Activated CD4-positive, alpha-beta memory T cell treated with anti-CD3 and anti-CD28 coated beads for 36 hours (primary cell): ENCODE data around the gene SGPP2. TPM values are rescaled to one million over a fixed set of nuclear protein-coding genes. Genes with fewer than 3 reads are reported as not detected.
"Not testable (repeated sequence)": the region's sequence is repeated elsewhere in the genome, so short reads cannot be mapped to it uniquely, and the experiment has no call there.

ENCODE experiments used
- CTCF ChIA-PET: fragments of 350-600 bp; sonication (Branson Sonifier 250); formaldehyde crosslinking; loops from one replicate; lab custom pipeline; 2021; ENCODE audit warnings: antibody characterized with exemption, inconsistent platforms; lab: Charles Lee
- POLR2A ChIA-PET: fragments of 350-600 bp; sonication (Branson Sonifier 250); formaldehyde crosslinking; loops from one replicate; lab custom pipeline; 2021; ENCODE audit warnings: antibody characterized with exemption; lab: Charles Lee
- DNase-seq: peaks from one replicate; pipeline ENCODE4 v3.0.0-alpha.2; 2020
- H3K27ac Mint-ChIP-seq: one replicate; pipeline ENCODE4 v1.8.0; 2021; ENCODE audit warnings: mixed read lengths
- H3K27me3 Mint-ChIP-seq: one replicate; pipeline ENCODE4 v1.8.0; 2021; ENCODE audit warnings: mixed read lengths
- H3K36me3 Mint-ChIP-seq: one replicate; pipeline ENCODE4 v1.8.0; 2021; ENCODE audit warnings: mixed read lengths
- H3K4me1 Mint-ChIP-seq: one replicate; pipeline ENCODE4 v1.8.0; 2021; ENCODE audit warnings: low read depth, mixed read lengths
- H3K4me3 Mint-ChIP-seq: one replicate; pipeline ENCODE4 v1.8.0; 2021; ENCODE audit warnings: mild to moderate bottlenecking, mixed read lengths
- H3K9me3 Mint-ChIP-seq: one replicate; pipeline ENCODE4 v1.8.0; 2021; ENCODE audit warnings: mixed read lengths
- intact Hi-C: fragments of 100-400 bp; cut with micrococcal nuclease; formaldehyde crosslinking; loops from one replicate; pipeline ENCODE4 v1.15.1; 2023
- total RNA-seq, 2 experiments: library from RNA; stranded (reverse); gene quantifications; one replicate each; pipeline ENCODE4 v1.2.3, GENCODE V29; 2021

SGPP2 gene
- total RNA-seq, 2 experiments from 2014 or later: 20.3 to 20.8 TPM

DNA sequence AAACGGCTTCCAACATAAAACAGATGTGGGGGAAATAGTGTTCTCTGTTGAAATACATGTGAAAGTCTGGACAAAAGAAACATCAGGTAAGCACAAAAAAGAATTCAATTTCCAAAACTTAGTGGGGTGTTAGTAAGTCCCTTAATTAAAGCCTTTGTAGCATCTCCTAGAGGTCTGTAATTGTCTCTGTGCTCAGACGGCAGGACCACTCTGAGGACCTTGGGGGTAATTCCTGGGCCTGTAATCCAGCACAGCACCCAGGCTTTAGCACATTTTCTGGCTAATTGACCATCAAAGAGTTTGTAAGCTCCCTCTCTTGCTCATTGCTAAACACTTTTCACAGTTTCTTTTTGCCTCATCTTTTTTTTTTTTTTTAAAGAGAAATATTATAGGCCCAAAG, 151.3 kb downstream of the SGPP2 start:
- Mint-ChIP-seq H3K27ac (no peak overlapping the region), H3K36me3 (peaks cover 33% of the 10 kb centered on the region), H3K4me3 (no peak overlapping the region), H3K27me3 (no peaks in the 10 kb centered on the region), H3K9me3 (no peaks in the 10 kb centered on the region), H3K4me1 (no peaks in the 10 kb centered on the region)
- POLR2A ChIA-PET: no interaction called here
- CTCF ChIA-PET: no interaction called here
- intact Hi-C loops: no loop called here
- DNase-seq: no peak

GRCh38 chr2:222576171-222577081, 152.1 kb downstream of the SGPP2 start:
- H3K4me1 Mint-ChIP-seq: no peaks in the 10 kb centered on the region
- DNase-seq: no peak
- no peaks in the 10 kb centered on the region for H3K9me3 Mint-ChIP-seq
- ChIA-PET POLR2A (no interaction called here), CTCF (no interaction called here)
- no peak overlapping the region for H3K4me3 Mint-ChIP-seq
- intact Hi-C loops: no loop called here
- H3K36me3 Mint-ChIP-seq: peaks cover 27% of the 10 kb centered on the region
- H3K27me3 Mint-ChIP-seq: no peaks in the 10 kb centered on the region
- no peak overlapping the region for H3K27ac Mint-ChIP-seq

GRCh38 chr2:222577341-222577740, 153.0 kb downstream of the SGPP2 start:
- peaks cover 4% of the 10 kb centered on the region for H3K4me1 Mint-ChIP-seq
- intact Hi-C loops: no loop called here
- H3K36me3 Mint-ChIP-seq: peaks cover 24% of the 10 kb centered on the region
- ChIA-PET POLR2A (no interaction called here), CTCF (no interaction called here)
- no peaks in the 10 kb centered on the region for H3K27me3 Mint-ChIP-seq
- H3K4me3 Mint-ChIP-seq: no peak overlapping the region
- H3K27ac Mint-ChIP-seq: no peak overlapping the region
- no peaks in the 10 kb centered on the region for H3K9me3 Mint-ChIP-seq
- DNase-seq: no peak

DNA sequence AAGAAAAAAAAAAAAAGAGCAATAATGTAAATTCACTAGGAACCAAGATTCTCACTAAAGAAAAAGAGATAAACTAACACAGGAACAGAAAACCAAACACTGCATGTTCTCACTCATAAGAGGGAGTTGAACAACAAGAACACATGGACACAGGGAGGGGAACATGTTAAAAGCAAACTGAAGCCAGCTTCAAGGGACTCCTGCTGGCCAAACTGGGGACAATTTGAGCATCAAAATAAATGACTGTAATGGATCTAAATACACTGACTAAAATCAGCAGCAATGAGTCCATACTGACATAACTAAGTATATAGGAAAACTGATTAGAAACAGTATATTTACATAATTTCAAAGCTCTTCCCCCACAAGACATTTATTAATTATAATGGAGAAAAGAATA, 158.6 kb downstream of the SGPP2 start:
- POLR2A ChIA-PET: no interaction called here
- CTCF ChIA-PET: interaction anchor here (0.7 to 1.2 kb wide), 2 partner anchors 265 to 1467 kb away, joined by 3 to 5 read pairs; no protein-coding TSS in a partner anchor

GRCh38 chr2:222584589-222584988, 160.2 kb downstream of the SGPP2 start:
- H3K4me3 Mint-ChIP-seq, H3K27me3 Mint-ChIP-seq, POLR2A ChIA-PET, DNase-seq, intact Hi-C loops, H3K9me3 Mint-ChIP-seq, H3K27ac Mint-ChIP-seq: not testable (repeated sequence)
- CTCF ChIA-PET: interaction anchor here (1.7 kb wide), 1 partner anchor 267 kb away, joined by 4 read pairs; no protein-coding TSS in a partner anchor
- Mint-ChIP-seq H3K4me1 (peaks cover 11% of the 10 kb centered on the region), H3K36me3 (peaks cover 51% of the 10 kb centered on the region)

More for the DNA sequence above, 158.6 kb downstream of the SGPP2 start:
- intact Hi-C loops: no loop called here
- Mint-ChIP-seq H3K27ac (no peak overlapping the region), H3K9me3 (no peaks in the 10 kb centered on the region), H3K4me3 (no peak overlapping the region), H3K4me1 (peaks cover 7% of the 10 kb centered on the region), H3K36me3 (peaks cover 48% of the 10 kb centered on the region), H3K27me3 (no peaks in the 10 kb centered on the region)
- DNase-seq: no peak

- ChIA-PET CTCF (no interaction called here), POLR2A (no interaction called here)
- Mint-ChIP-seq H3K27ac (no peak overlapping the region), H3K9me3 (peaks cover 3% of the 10 kb centered on the region), H3K36me3 (peaks cover 66% of the 10 kb centered on the region), H3K4me1 (peaks cover 4% of the 10 kb centered on the region), H3K4me3 (no peak overlapping the region), H3K27me3 (no peaks in the 10 kb centered on the region)
- no peak for DNase-seq
- intact Hi-C loops: no loop called here
Measured at GRCh38 chr2:222591661-222592060, 167.3 kb downstream of the SGPP2 start.

- CTCF ChIA-PET: no interaction called here
- no peak for DNase-seq
- no peak overlapping the region for H3K4me3 Mint-ChIP-seq
- no peaks in the 10 kb centered on the region for H3K27me3 Mint-ChIP-seq
- POLR2A ChIA-PET: no interaction called here
- no peak overlapping the region for H3K27ac Mint-ChIP-seq
- H3K9me3 Mint-ChIP-seq: peaks cover 3% of the 10 kb centered on the region
- peaks cover 62% of the 10 kb centered on the region for H3K36me3 Mint-ChIP-seq
- intact Hi-C loops: no loop called here
- peaks cover 4% of the 10 kb centered on the region for H3K4me1 Mint-ChIP-seq
Measured at GRCh38 chr2:222592176-222592575, 167.8 kb downstream of the SGPP2 start.

DNA sequence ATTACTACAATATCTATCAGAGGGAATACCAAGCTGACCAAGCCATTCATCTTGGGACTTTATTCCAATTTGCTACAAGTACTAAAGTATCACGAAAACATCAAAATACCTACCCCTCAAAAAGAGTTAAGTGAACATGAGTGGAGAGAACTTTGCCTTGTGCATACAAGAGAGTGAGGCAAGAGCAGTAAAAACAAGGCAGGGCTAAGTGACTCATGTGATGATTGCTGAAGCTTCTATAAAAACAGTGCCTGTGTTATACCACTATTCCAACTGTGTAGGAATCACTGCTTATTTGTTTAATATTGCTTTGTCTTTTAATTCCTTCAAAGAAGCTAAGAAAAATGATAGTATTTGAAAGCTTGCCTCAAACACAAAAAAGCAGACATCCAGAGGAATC, 170.3 kb downstream of the SGPP2 start:
- Mint-ChIP-seq H3K4me3 (no peak overlapping the region), H3K36me3 (peaks cover 57% of the 10 kb centered on the region), H3K27ac (no peak overlapping the region), H3K9me3 (peaks cover 3% of the 10 kb centered on the region), H3K4me1 (no peaks in the 10 kb centered on the region), H3K27me3 (no peaks in the 10 kb centered on the region)
- intact Hi-C loops: no loop called here
- POLR2A ChIA-PET: no interaction called here
- CTCF ChIA-PET: interaction anchor here (0.9 kb wide), 1 partner anchor 20 kb away, joined by 3 read pairs; no protein-coding TSS in a partner anchor
- DNase-seq: no peak

GRCh38 chr2:222595581-222595980, 171.2 kb downstream of the SGPP2 start:
- POLR2A ChIA-PET: no interaction called here
- CTCF ChIA-PET: no interaction called here
- Mint-ChIP-seq H3K27me3 (no peaks in the 10 kb centered on the region), H3K36me3 (peaks cover 53% of the 10 kb centered on the region), H3K4me3 (no peak overlapping the region), H3K27ac (no peak overlapping the region), H3K4me1 (no peaks in the 10 kb centered on the region), H3K9me3 (no peaks in the 10 kb centered on the region)
- intact Hi-C loops: no loop called here
- no peak for DNase-seq

GRCh38 chr2:222598611-222599010, 174.3 kb downstream of the SGPP2 start:
- Mint-ChIP-seq H3K27ac (no peak overlapping the region), H3K4me3 (no peak overlapping the region), H3K4me1 (no peaks in the 10 kb centered on the region), H3K27me3 (no peaks in the 10 kb centered on the region), H3K36me3 (peaks cover 39% of the 10 kb centered on the region), H3K9me3 (no peaks in the 10 kb centered on the region)
- POLR2A ChIA-PET: no interaction called here
- CTCF ChIA-PET: no interaction called here
- intact Hi-C loops: no loop called here
- DNase-seq: no peak

GRCh38 chr2:222603501-222603900, 179.2 kb downstream of the SGPP2 start:
- intact Hi-C loops: no loop called here
- Mint-ChIP-seq H3K36me3 (peaks cover 28% of the 10 kb centered on the region), H3K27ac (no peak overlapping the region), H3K9me3 (no peaks in the 10 kb centered on the region), H3K4me3 (no peak overlapping the region), H3K27me3 (no peaks in the 10 kb centered on the region), H3K4me1 (no peaks in the 10 kb centered on the region)
- CTCF ChIA-PET: interaction anchor here (1.7 kb wide), 1 partner anchor 286 kb away, joined by 4 read pairs; no protein-coding TSS in a partner anchor
- POLR2A ChIA-PET: no interaction called here
- no peak for DNase-seq

DNA sequence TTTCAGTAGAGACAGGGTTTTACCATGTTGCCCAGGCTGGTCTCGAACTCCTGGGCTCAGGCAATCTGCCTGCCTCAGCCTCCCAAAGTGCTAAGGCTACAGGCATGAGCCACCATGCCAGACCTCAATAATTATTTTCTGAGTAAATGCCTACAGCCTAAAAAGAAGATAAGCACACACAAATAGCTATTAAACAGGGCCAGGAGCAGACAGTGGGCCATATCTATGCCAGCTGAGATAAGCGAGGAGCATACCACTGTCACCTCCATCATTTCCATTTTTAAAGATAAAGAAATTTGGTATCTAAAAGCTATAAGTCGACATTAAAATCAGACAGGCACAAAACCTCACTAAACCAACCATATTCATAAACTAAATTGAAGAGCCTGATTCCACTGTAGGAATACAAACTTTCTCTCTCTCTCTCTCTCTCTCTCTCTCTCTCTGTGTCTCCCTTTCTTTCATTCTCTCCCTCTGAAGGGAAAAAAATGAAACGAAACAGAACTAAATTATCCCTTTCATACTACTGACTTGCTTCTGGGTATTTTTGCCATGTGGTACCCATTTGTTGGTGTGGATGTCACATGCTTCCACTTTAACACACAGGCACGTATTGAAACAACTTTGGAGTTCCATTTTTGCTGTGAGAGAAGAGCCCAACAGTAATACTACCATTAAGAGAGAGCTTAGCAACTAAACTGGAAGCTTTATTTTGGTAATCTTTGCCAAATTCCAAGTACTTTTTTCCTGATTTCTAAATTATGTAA, 180.6 kb downstream of the SGPP2 start:
- no peaks in the 10 kb centered on the region for H3K27me3 Mint-ChIP-seq
- no peaks in the 10 kb centered on the region for H3K9me3 Mint-ChIP-seq
- no peaks in the 10 kb centered on the region for H3K4me1 Mint-ChIP-seq
- H3K4me3 Mint-ChIP-seq: no peak overlapping the region
- POLR2A ChIA-PET: interaction anchor here (0.6 kb wide), 1 partner anchor 1025 kb away, joined by 3 read pairs; no protein-coding TSS in a partner anchor
- DNase-seq: no peak
- intact Hi-C loops: no loop called here
- CTCF ChIA-PET: interaction anchor here (0.9 to 1.1 kb wide), 2 partner anchors 15 to 34 kb away, joined by 3 read pairs; no protein-coding TSS in a partner anchor
- peaks cover 25% of the 10 kb centered on the region for H3K36me3 Mint-ChIP-seq
- H3K27ac Mint-ChIP-seq: no peak overlapping the region
